RPMI8226 (cell line): Measurements from ENCODE around the gene CHST13.
A peak's percentile ranks its signal among the peaks of the same experiment; 100 is the strongest.

ENCODE experiments used
- DNase-seq: peaks from one replicate; pipeline ENCODE4 v3.0.0-alpha.2; 2015

Gene CHST13

GRCh38 chr3:126510308-126510910 lies 13.5 kb upstream of the CHST13 start:
- no peak for DNase-seq

DNA sequence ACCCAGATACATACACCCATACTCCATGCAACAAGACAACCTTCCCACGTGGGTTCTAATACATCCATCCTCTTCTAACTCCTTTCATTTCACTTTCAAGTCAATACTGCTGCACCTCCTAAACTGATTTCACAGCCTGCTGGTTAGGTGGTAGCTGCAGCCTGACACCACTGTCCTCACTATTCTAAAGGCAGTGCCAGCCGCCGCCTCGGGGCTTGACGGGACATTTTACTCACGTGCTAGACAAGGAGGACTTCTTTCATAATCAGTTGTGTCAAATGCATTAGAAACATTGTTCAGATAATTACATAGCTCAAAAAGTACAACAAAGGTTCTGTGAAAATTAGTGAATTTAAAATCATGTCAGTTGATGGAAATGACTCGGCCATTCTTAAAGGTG lies 12.7 kb upstream of the CHST13 start:
- no peak for DNase-seq

GRCh38 chr3:126512026-126512425 lies 11.9 kb upstream of the CHST13 start:
- peak; percentile 47 for DNase-seq

- DNase-seq = peak; percentile 67
These were observed 10.9 kb upstream of the CHST13 start for GRCh38 chr3:126512916-126513650.

- no peak for DNase-seq
These were observed 9.8 kb upstream of the CHST13 start for GRCh38 chr3:126514161-126514560.

DNA sequence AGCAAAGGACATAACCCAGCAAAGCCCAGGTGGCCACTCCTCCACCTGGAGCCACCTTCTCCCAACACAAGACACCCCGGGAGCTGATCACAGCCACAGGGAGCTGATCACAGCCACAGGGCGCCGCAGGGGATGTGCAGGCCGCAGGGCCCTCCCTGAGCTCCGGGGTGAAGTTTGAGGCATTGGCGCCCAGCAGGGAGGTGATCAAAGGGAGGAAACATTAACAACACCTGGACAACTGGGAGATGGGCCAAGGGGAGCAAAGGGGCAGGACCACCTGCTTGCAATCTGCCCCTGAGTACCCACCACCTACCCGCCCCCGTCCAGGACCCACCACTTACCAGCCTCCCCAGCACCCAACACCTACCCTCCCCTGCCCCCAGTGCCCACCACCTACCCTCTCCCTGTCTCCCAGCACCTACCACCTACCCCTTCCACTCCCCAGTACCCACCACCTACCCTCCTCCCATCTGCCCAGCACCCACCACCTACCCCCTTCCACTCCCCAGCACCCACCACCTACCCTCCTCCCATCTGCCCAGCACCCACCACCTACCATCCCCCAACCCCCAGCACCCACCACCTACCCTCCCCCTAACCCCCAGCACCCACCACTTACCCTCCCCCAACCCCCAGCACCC lies 8.8 kb upstream of the CHST13 start:
- DNase-seq = no peak

- no peak for DNase-seq
These were observed 7.6 kb upstream of the CHST13 start for GRCh38 chr3:126516152-126516935.

GRCh38 chr3:126516936-126517290 lies 7.0 kb upstream of the CHST13 start:
- DNase-seq = no peak

GRCh38 chr3:126517291-126517951 lies 6.5 kb upstream of the CHST13 start, which contains the start of gene UROC1:
TSS of gene UROC1 (minus strand) at chr3:126517773. CDS start at chr3:126517719, 54 bp downstream.
- DNase-seq = no peak

- peak; percentile 52 for DNase-seq
These were observed 5.8 kb upstream of the CHST13 start for GRCh38 chr3:126517986-126518778.

DNA sequence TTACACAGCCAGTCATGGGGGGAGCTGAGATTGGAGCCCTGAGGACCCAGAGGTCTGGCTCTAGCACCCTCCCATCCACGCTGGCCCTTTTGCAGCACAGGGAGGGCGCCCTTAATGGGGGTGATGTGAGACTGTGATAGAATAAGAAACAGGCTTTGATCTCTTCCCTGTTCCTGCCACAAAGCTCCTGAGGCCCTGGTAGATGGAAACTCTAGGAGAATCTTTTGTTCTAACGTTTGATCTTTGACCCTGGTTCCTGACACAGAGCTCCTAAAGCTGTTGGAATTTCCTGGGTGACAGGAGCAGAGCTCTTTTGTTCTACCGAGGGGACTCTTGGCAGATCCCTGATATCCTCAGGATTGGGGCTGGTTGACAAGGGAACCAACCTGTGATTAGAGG lies 5.2 kb upstream of the CHST13 start:
- no peak for DNase-seq

DNA sequence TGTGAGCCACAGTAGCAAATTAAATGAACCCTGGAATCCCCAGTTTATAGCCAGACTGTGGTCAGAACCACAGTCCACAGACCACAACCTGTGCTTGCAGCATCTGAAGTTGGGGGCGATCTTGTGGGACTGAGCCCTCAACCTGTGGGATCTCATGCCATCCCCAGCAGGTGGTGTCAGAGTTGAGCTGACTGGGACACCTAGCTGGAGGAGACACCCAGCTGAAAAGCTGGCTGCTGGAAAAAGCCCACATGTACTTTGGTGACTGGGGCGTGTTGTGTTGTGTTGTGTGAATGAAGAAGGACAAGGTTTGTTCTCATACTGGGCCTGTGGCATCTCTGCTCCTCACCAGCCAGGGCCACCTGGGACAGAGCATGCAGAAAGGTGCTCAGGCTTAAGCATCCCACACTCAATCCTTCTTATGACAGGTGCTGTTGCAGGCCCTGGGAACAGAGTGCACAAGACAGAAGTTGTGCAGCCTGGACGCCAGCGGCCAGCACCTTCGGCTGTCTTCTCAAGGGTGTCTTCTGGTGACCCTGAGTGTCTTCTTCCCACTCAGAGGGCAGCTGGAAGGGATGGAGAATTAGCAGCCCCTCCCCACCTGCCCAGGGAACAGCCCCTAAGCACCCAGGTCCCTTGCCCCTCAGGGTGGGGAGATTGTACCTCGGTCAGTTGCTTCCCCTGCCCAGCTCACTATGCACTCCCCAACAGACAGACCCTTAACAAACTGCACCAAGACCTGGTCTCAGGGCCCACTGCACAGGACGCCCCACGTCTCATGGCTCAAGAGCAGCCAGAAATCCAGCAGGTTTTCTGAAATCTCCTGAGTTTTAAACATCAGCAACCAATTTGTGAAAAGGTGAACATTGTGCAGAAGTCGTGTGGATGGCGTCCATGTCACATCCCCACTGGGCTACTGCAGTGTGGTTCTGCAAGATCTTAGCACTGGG lies 4.2 kb upstream of the CHST13 start:
- peak; percentile 50 for DNase-seq

DNA sequence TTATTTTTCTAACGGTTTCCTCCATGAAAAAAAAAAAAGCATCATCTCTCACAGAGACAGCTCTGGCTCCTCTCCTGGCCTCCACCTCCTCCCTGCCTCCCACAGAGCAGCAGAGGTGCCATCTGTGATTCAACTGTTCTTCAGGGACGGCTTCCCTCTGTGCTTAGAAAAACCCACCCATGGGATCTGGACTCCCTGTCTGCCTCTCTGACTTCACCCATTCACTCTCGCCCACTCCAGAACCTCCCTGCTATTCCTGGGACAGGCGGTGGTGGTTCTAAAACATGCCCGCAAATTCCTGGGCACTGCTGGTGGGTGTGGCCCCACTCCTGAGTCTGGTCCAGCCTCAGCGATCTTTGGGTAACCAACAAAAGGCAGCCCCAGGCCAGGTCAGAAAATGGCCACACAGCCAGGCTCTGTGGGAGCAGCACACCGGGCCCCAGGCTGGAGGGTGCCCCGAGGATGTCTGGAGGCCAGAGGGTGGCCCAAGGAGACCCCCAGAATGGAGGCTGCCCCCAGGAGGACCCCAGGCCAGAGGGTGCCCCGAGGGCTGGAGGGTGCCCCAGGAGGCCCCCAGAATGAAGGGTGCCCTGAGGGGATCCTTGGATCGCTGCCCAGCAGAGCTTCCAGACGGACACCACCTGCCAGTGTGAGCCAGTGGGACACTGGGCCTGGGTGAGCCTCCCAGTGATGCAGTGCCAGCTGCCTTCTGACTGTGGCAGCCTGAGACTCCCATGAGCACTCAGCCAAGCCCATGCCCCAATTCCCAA lies 2.6 kb upstream of the CHST13 start:
- no peak for DNase-seq

DNA sequence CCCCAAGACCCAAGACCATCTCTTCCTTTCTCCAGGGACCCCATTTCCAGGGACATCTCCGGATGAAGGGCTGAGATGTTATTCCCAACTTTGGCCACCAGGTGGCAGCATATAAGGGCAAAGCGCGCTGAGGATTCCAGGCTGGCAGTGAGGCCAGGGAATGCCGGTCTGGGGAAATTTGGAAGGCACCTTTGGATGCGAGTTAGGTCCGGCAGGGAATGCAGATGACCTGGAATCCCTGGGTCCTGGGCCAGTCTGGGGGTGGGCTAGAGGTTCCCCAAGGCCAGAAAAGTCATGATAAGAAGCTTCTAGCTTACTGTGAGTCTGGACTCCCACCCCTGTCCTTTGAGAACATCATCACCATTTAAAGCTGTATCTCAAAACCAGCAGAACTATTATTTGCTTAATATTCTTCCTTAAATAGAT lies 1.6 kb upstream of the CHST13 start:
- DNase-seq = peak; percentile 37

- DNase-seq = no peak
These were observed 554 bp downstream of the CHST13 start for GRCh38 chr3:126524429-126524988.

- no peak for DNase-seq
These were observed 1.3 kb downstream of the CHST13 start for GRCh38 chr3:126525091-126525852.

- no peak for DNase-seq
These were observed 2.1 kb downstream of the CHST13 start for GRCh38 chr3:126525853-126526667.

GRCh38 chr3:126526668-126527005 lies 2.7 kb downstream of the CHST13 start:
- DNase-seq = no peak
